GM23338 (cell line): ENCODE measurements around the gene EIF2B5. TPM values are rescaled to one million over a fixed set of nuclear protein-coding genes. Genes with fewer than 3 reads are reported as not detected.

Source experiments
- ATAC-seq: fragments of 200-7000 bp; cut with Tn5 transposase; 3 replicates; pipeline ENCODE4 v1.9.1; 2020
- DNase-seq: peaks from one replicate; pipeline ENCODE4 v3.0.0-alpha.2; 2015; ENCODE audit warnings: low spot score
- H2AFZ ChIP-seq: fragments of 200-600 bp; sonication (generic); 2 replicates; pipeline ENCODE4 v1.8.0; 2016; ENCODE audit warnings: antibody characterized with exemption, mild to moderate bottlenecking, moderate library complexity
- H3F3A ChIP-seq: fragments of 200-600 bp; sonication (generic); replicated peaks from 2 replicates; pipeline ENCODE4 v1.8.0; 2017; ENCODE audit warnings: antibody characterized with exemption, mixed run types, low read depth
- H3K27ac ChIP-seq: fragments of 200-600 bp; sonication (generic); 2 replicates; pipeline ENCODE4 v1.6.1; 2016; ENCODE audit warnings: low read depth
- H3K27me3 ChIP-seq: fragments of 200-600 bp; sonication (generic); 2 replicates; pipeline ENCODE4 v1.8.0; 2016; ENCODE audit warnings: mild to moderate bottlenecking, mixed run types, moderate library complexity; ENCODE audit not compliant: insufficient read depth
- H3K36me3 ChIP-seq: fragments of 200-600 bp; sonication (generic); 2 replicates; pipeline ENCODE4 v1.8.0; 2016; ENCODE audit warnings: mild to moderate bottlenecking; ENCODE audit not compliant: insufficient read depth
- H3K4me1 ChIP-seq: fragments of 200-600 bp; sonication (generic); 2 replicates; pipeline ENCODE4 v1.8.0; 2016; ENCODE audit warnings: mild to moderate bottlenecking, moderate library complexity; ENCODE audit not compliant: insufficient read depth
- H3K4me2 ChIP-seq: fragments of 200-600 bp; sonication (generic); 2 replicates; pipeline ENCODE4 v1.7.1; 2017; ENCODE audit warnings: mixed run types
- H3K4me3 ChIP-seq: fragments of 200-600 bp; sonication (generic); 2 replicates; pipeline ENCODE4 v1.6.1; 2016; ENCODE audit warnings: mixed run types
- H3K79me2 ChIP-seq: fragments of 200-600 bp; sonication (generic); replicated peaks from 2 replicates; pipeline ENCODE4 v1.8.0; 2017; ENCODE audit warnings: mild to moderate bottlenecking; ENCODE audit not compliant: insufficient read depth
- H3K9me2 ChIP-seq: fragments of 200-600 bp; sonication (generic); 2 replicates; pipeline ENCODE4 v1.8.0; 2017; ENCODE audit not compliant: insufficient read depth
- H4K20me1 ChIP-seq: fragments of 200-600 bp; sonication (generic); replicated peaks from 2 replicates; pipeline ENCODE4 v1.8.0; 2017; ENCODE audit warnings: mild to moderate bottlenecking; ENCODE audit not compliant: insufficient read depth
- H3K27ac Mint-ChIP-seq: 2 replicates; pipeline ENCODE4 v1.8.0; 2020; ENCODE audit warnings: inconsistent platforms, mild to moderate bottlenecking, moderate library complexity, mixed read lengths
- H3K27me3 Mint-ChIP-seq: 3 replicates; pipeline ENCODE4 v1.8.0; 2022; ENCODE audit warnings: low read depth, mild to moderate bottlenecking, moderate library complexity, mixed read lengths, inconsistent platforms; ENCODE audit not compliant: insufficient read depth, poor library complexity
- H3K36me3 Mint-ChIP-seq: 3 replicates; pipeline ENCODE4 v1.8.0; 2021; ENCODE audit warnings: low read depth, mild to moderate bottlenecking, inconsistent platforms, moderate library complexity, mixed read lengths
- H3K4me1 Mint-ChIP-seq: 3 replicates; pipeline ENCODE4 v1.8.0; 2020; ENCODE audit warnings: mild to moderate bottlenecking, inconsistent platforms, mixed read lengths
- H3K4me3 Mint-ChIP-seq: 3 replicates; pipeline ENCODE4 v1.8.0; 2021; ENCODE audit warnings: moderate library complexity, mild to moderate bottlenecking, inconsistent platforms, mixed read lengths
- H3K9me3 Mint-ChIP-seq: 3 replicates; pipeline ENCODE4 v1.8.0; 2020; ENCODE audit warnings: moderate library complexity, mild to moderate bottlenecking, inconsistent platforms, mixed read lengths
- CREB1 ChIP-seq: fragments of 250-450 bp; sonication (Bioruptor Pico); IDR thresholded peaks from 2 replicates; pipeline ENCODE4 v1.5.0; 2020; ENCODE audit warnings: low read depth, mild to moderate bottlenecking, moderate library complexity
- CTCF ChIP-seq, 2 experiments: fragments of 200-600 bp in 1 of 2; sonication (generic) in 1 of 2; conservative IDR thresholded peaks; 2 replicates each; pipeline versions ENCODE4 v1.5.1 to v1.6.1; 2016 to 2017; ENCODE audit warnings: antibody characterized with exemption in 2 of 2, low read depth in 2 of 2, mild to moderate bottlenecking in 2 of 2, moderate library complexity in 1 of 2
- ETS1 ChIP-seq: IDR thresholded peaks from 2 replicates; pipeline ENCODE4 v1.6.1; 2016; ENCODE audit warnings: antibody characterized with exemption
- EZH2 ChIP-seq: fragments of 200-600 bp; sonication (generic); IDR thresholded peaks from one replicate; pipeline ENCODE4 v1.8.0; 2017; ENCODE audit warnings: antibody characterized with exemption, mild to moderate bottlenecking, low read depth; ENCODE audit not compliant: unreplicated experiment
- JUNB ChIP-seq: IDR thresholded peaks from one replicate; pipeline ENCODE4 v1.6.1; 2016; ENCODE audit warnings: antibody characterized with exemption; ENCODE audit not compliant: unreplicated experiment
- NANOG ChIP-seq: IDR thresholded peaks from 2 replicates; pipeline ENCODE4 v1.6.1; 2016; ENCODE audit warnings: antibody characterized with exemption, borderline replicate concordance
- POLR2AphosphoS5 ChIP-seq: IDR thresholded peaks from 2 replicates; pipeline ENCODE4 v1.6.1; 2016; ENCODE audit warnings: antibody characterized with exemption, low read depth
- STAT1 ChIP-seq: IDR thresholded peaks from one replicate; pipeline ENCODE4 v1.6.1; 2016; ENCODE audit warnings: antibody characterized with exemption; ENCODE audit not compliant: unreplicated experiment
- ZNF114 ChIP-seq: fragments of 250-450 bp; sonication (Bioruptor Pico); IDR thresholded peaks from 2 replicates; pipeline ENCODE4 v1.5.0; 2020; ENCODE audit warnings: mild to moderate bottlenecking, moderate library complexity
- ZNF462 ChIP-seq: fragments of 250-450 bp; sonication (Bioruptor Pico); IDR thresholded peaks from 2 replicates; pipeline ENCODE4 v1.5.0; 2020; ENCODE audit warnings: mild to moderate bottlenecking, moderate library complexity
- polyA plus RNA-seq: library from polyadenylated mRNA; unstranded; fragments of >200 nt; fragmentation: Nextera tagmentation; extraction: Ambion mirVana; gene quantifications from 2 replicates; pipeline ENCODE4 v1.2.1, GENCODE V29; 2016
- total RNA-seq: library from RNA; depleted of rRNA; stranded (reverse); fragments of >200 nt; shearing (Covaris generic); gene quantifications from 2 replicates; pipeline ENCODE4 v1.2.3, GENCODE V29; 2014

Gene EIF2B5
- total and polyA plus RNA-seq, 2 experiments from 2014 or later, result 26.4 to 43.3 TPM

GRCh38 chr3:184156522-184156955, 21.4 kb downstream of the EIF2B5 start (continued):
- TF ChIP-seq ZNF114 (no peak), CTCF (conservative IDR thresholded peaks at IDR 0.05; ENCODE audit: low read depth in 2 of 2) (no peak)

- ATAC-seq (no peak), DNase-seq (no peak)
- peak overlapping the region; percentile 84 for H3K27ac Mint-ChIP-seq
- H3K4me3 Mint-ChIP-seq, result peak overlapping the region; percentile 98
- H3K4me1 Mint-ChIP-seq, result peaks cover 18% of the 10 kb centered on the region; the same call in 2 of the 3 replicates
- H3K36me3 Mint-ChIP-seq, result peaks cover 7% of the 10 kb centered on the region
- H3K27me3 ChIP-seq, result no peaks in the 10 kb centered on the region
- peaks cover 12% of the 10 kb centered on the region for H3K27me3 Mint-ChIP-seq
- H3K79me2 ChIP-seq, result peaks cover 63% of the 10 kb centered on the region
- peaks cover 13% of the 10 kb centered on the region; the same call in 1 of the 2 replicates for H4K20me1 ChIP-seq
- H3K36me3 ChIP-seq, result no peaks in the 10 kb centered on the region; the same call in 1 of the 2 replicates
- no peaks in the 10 kb centered on the region for H3K9me3 Mint-ChIP-seq
- H2AFZ ChIP-seq, result no peak overlapping the region
- TF ChIP-seq JUNB, result no peak
- no peak for TF ChIP-seq ETS1
- no peak for TF ChIP-seq POLR2AphosphoS5
- peak overlapping the region; percentile 79 for H3K27ac ChIP-seq
- H3K4me3 ChIP-seq, result peak overlapping the region; percentile 95
- H3K4me2 ChIP-seq, result peak overlapping the region; percentile 98
- H3K9me2 ChIP-seq, result no peaks in the 10 kb centered on the region
- H3F3A ChIP-seq, result peaks cover 18% of the 10 kb centered on the region
- H3K4me1 ChIP-seq, result peaks cover 20% of the 10 kb centered on the region
Measured at GRCh38 chr3:184157206-184157605, 22.0 kb downstream of the EIF2B5 start.

GRCh38 chr3:184158404-184158803, 23.2 kb downstream of the EIF2B5 start:
- Histone ChIP-seq H3K9me2 (no peaks in the 10 kb centered on the region), H3K79me2 (peaks cover 71% of the 10 kb centered on the region), H3K4me3 (no peak overlapping the region), H3K27me3 (no peaks in the 10 kb centered on the region), H3K27ac (no peak overlapping the region), H4K20me1 (peaks cover 13% of the 10 kb centered on the region; the same call in 1 of the 2 replicates), H2AFZ (no peak overlapping the region), H3K4me1 (peaks cover 20% of the 10 kb centered on the region), H3K4me2 (no peak overlapping the region), H3F3A (peaks cover 18% of the 10 kb centered on the region), H3K36me3 (no peaks in the 10 kb centered on the region; the same call in 1 of the 2 replicates)
- no peak for DNase-seq
- Mint-ChIP-seq H3K27ac (peak overlapping the region; percentile 70; the same call in 1 of the 2 replicates), H3K27me3 (peaks cover 12% of the 10 kb centered on the region), H3K36me3 (peaks cover 11% of the 10 kb centered on the region), H3K4me3 (peak overlapping the region; percentile 36; the same call in 1 of the 3 replicates), H3K9me3 (no peaks in the 10 kb centered on the region), H3K4me1 (peaks cover 16% of the 10 kb centered on the region; the same call in 2 of the 3 replicates)
- no peak for ATAC-seq
- TF ChIP-seq ETS1 (no peak), STAT1 (no peak), EZH2 (no peak), JUNB (no peak), ZNF462 (CRISPR knock-in tag) (no peak), NANOG (no peak), CREB1 (CRISPR knock-in tag) (no peak)
